ENCODE data around the gene UTP14C. TPM values are rescaled to one million over a fixed set of nuclear protein-coding genes. Genes with fewer than 3 reads are reported as not detected.

Gene UTP14C
- total and polyA plus RNA-seq, 2 of the 13 experiments (the other 11 are each of a cell fraction or from before 2014, with no cell fraction given) = 8.8 to 12.2 TPM

- H3K27ac ChIP-seq (ENCODE audit: extremely low read length, insufficient read depth, low read length) = no peak overlapping the region
- DNase-seq (ENCODE audit: low spot score) (no peak), FAIRE-seq (no peak), ATAC-seq (no peak)
- peaks cover 32% of the 10 kb centered on the region for H3K79me2 ChIP-seq (ENCODE audit: insufficient read depth, low read length)
- in situ Hi-C loops (cut with HindIII; ENCODE audit: extremely low pct_ligation_motif_present, low pct_unique_long_range_greater_than_20kb) (loop anchor here (25.0 kb wide), 1 partner anchor 442 kb away; the partner anchor contains the start of genes CKAP2 and VPS36), intact Hi-C loops (cut with micrococcal nuclease; ENCODE audit: unreplicated experiment) (no loop called here)
- no peak overlapping the region for H3K9ac ChIP-seq (ENCODE audit: insufficient read depth, low read depth, low read length)
- peaks cover 26% of the 10 kb centered on the region for H3K4me1 ChIP-seq (ENCODE audit: insufficient read depth, low read length)
- no peak overlapping the region for H2AFZ ChIP-seq (ENCODE audit: low read length)
- H3K36me3 ChIP-seq (replicated peaks in 1 of 2; ENCODE audit: control insufficient read depth in 1 of 2, insufficient read depth in 2 of 2, low read length in 2 of 2) = peaks cover 10 to 35% of the 10 kb centered on the region in 2 experiments
- ChIA-PET CTCF (ENCODE audit: low intra/inter-chr PET ratio, low total read pairs) (no interaction called here), POLR2A (no interaction called here)
- H3K27me3 ChIP-seq (ENCODE audit: control insufficient read depth in 1 of 2, insufficient read depth in 2 of 2, low read length in 2 of 2) = no peaks in the 10 kb centered on the region
- H3K4me2 ChIP-seq (ENCODE audit: low read depth, low read length) = no peak overlapping the region
- TF ChIP-seq PRPF4 (IDR thresholded peaks at IDR 0.05; ENCODE audit: low read depth, low read length, poor library complexity, severe bottlenecking) (no peak), SALL1 (CRISPR knock-in tag; IDR thresholded peaks at IDR 0.05) (no peak), THAP11 (CRISPR knock-in tag; IDR thresholded peaks at IDR 0.05) (no peak), BRF2 (CRISPR knock-in tag; IDR thresholded peaks at IDR 0.05) (no peak), EED (CRISPR knock-in tag; IDR thresholded peaks at IDR 0.05) (no peak), ZNF142 (CRISPR knock-in tag; IDR thresholded peaks at IDR 0.05) (no peak), GATA4 (IDR thresholded peaks at IDR 0.05; ENCODE audit: borderline replicate concordance, low read depth) (no peak), ZNF672 (CRISPR knock-in tag; IDR thresholded peaks at IDR 0.05) (no peak), NR2F2 (IDR thresholded peaks at IDR 0.05; ENCODE audit: borderline replicate concordance, low read depth) (no peak), FLYWCH1 (CRISPR knock-in tag; IDR thresholded peaks at IDR 0.05) (no peak), ZFP36L1 (CRISPR knock-in tag; IDR thresholded peaks at IDR 0.05) (no peak), ZNF264 (CRISPR knock-in tag; IDR thresholded peaks at IDR 0.05) (no peak), SPEN (CRISPR knock-in tag; IDR thresholded peaks at IDR 0.05; ENCODE audit: low read depth) (no peak), ZNF691 (CRISPR knock-in tag; IDR thresholded peaks at IDR 0.05; ENCODE audit: borderline replicate concordance, low read depth) (no peak), BHLHE40 (IDR thresholded peaks at IDR 0.05; ENCODE audit: low read length) (no peak), CENPT (CRISPR knock-in tag; IDR thresholded peaks at IDR 0.05; ENCODE audit: low read depth) (no peak), KDM5A (IDR thresholded peaks at IDR 0.05; ENCODE audit: borderline replicate concordance, low read length) (no peak), MIXL1 (CRISPR knock-in tag; IDR thresholded peaks at IDR 0.05) (no peak), RBM39 (IDR thresholded peaks at IDR 0.05; ENCODE audit: low read depth, low read length, poor library complexity, severe bottlenecking) (no peak)
- no peaks in the 10 kb centered on the region for H4K20me1 ChIP-seq (ENCODE audit: insufficient read depth, low read length)
- no peaks in the 10 kb centered on the region for H3K9me3 ChIP-seq (ENCODE audit: low read length)
- WGBS (ENCODE audit: low lambda C conversion rate) = 98% methylated on average over 3 of the region's 3 CpGs
- BruUV-seq (replicated peaks) = no TSS peak
- no peak overlapping the region for H3K4me3 ChIP-seq (replicated peaks in 1 of 3; ENCODE audit: insufficient read depth in 1 of 3, low read depth in 2 of 3, low read length in 3 of 3)
Measured at GRCh38 chr13:52020191-52020590, 4.3 kb upstream of the UTP14C start.
